Naive thymus-derived CD4-positive, alpha-beta T cell (primary cell): ENCODE data around the gene PTPRM. TPM values are rescaled to one million over a fixed set of nuclear protein-coding genes. Genes with fewer than 3 reads are reported as not detected.

ENCODE experiments used
- ATAC-seq: fragments of 150-1000 bp; cut with Tn5 transposase; 2 replicates; pipeline ENCODE4 v1.10.0; 2021; ENCODE audit warnings: mild to moderate bottlenecking, moderate library complexity
- CTCF ChIA-PET: fragments of 350-600 bp; sonication (Branson Sonifier 250); formaldehyde crosslinking; loops from one replicate; lab custom pipeline; 2021; ENCODE audit warnings: antibody characterized with exemption; lab: Charles Lee
- POLR2A ChIA-PET: fragments of 350-600 bp; sonication (Branson Sonifier 250); formaldehyde crosslinking; loops from one replicate; lab custom pipeline; 2021; ENCODE audit warnings: antibody characterized with exemption, inconsistent platforms; lab: Charles Lee
- DNase-seq, 9 donors: peaks; one replicate each; pipeline versions ENCODE4 v3.0.0 to v3.0.0-alpha.2; 2020 to 2022; ENCODE audit warnings: mixed read lengths in 1 of 9
- H3K27ac ChIP-seq: one replicate; pipeline ENCODE4 v1.7.0; 2013; ENCODE audit warnings: mild to moderate bottlenecking, low read depth, low read length, moderate library complexity
- H3K27me3 ChIP-seq, 2 donors: one replicate each; pipeline ENCODE4 v1.7.0; 2013; ENCODE audit warnings: low read length in 2 of 2, mild to moderate bottlenecking in 2 of 2, moderate library complexity in 2 of 2; ENCODE audit not compliant: control insufficient read depth in 2 of 2, insufficient read depth in 2 of 2
- H3K36me3 ChIP-seq, 3 experiments: 1 replicate in 2 of 3; 2 replicates in 1 of 3; pipeline ENCODE4 v1.7.0; 2013; ENCODE audit warnings: low read length in 3 of 3, mild to moderate bottlenecking in 3 of 3, moderate library complexity in 1 of 3; ENCODE audit not compliant: insufficient read depth in 3 of 3, control insufficient read depth in 2 of 3
- H3K4me1 ChIP-seq, 2 donors: one replicate each; pipeline ENCODE4 v1.7.0; 2013; ENCODE audit warnings: low read length in 2 of 2, mild to moderate bottlenecking in 2 of 2, moderate library complexity in 1 of 2; ENCODE audit not compliant: control insufficient read depth in 2 of 2, insufficient read depth in 2 of 2
- H3K4me3 ChIP-seq: 2 replicates; pipeline ENCODE4 v1.7.0; 2013; ENCODE audit warnings: mild to moderate bottlenecking, low read length
- H3K9me3 ChIP-seq, 3 experiments: 1 replicate in 2 of 3; 2 replicates in 1 of 3; pipeline ENCODE4 v1.7.0; 2013; ENCODE audit warnings: low read length in 3 of 3; ENCODE audit not compliant: control insufficient read depth in 2 of 3
- H3K27ac Mint-ChIP-seq, 9 donors: one replicate each; pipeline ENCODE4 v1.8.0; 2020 to 2022; ENCODE audit warnings: mixed read lengths in 9 of 9, mild to moderate bottlenecking in 8 of 9, moderate library complexity in 5 of 9, inconsistent platforms in 2 of 9
- H3K27me3 Mint-ChIP-seq, 5 donors: one replicate each; pipeline ENCODE4 v1.8.0; 2021 to 2022; ENCODE audit warnings: mixed read lengths in 5 of 5, mild to moderate bottlenecking in 1 of 5
- H3K36me3 Mint-ChIP-seq, 5 donors: one replicate each; pipeline ENCODE4 v1.8.0; 2020 to 2022; ENCODE audit warnings: mixed read lengths in 5 of 5, mild to moderate bottlenecking in 3 of 5, inconsistent platforms in 1 of 5
- H3K4me1 Mint-ChIP-seq, 7 donors: one replicate each; pipeline ENCODE4 v1.8.0; 2020 to 2022; ENCODE audit warnings: mixed read lengths in 7 of 7, mild to moderate bottlenecking in 3 of 7, inconsistent platforms in 1 of 7
- H3K4me3 Mint-ChIP-seq, 10 donors: one replicate each; pipeline ENCODE4 v1.8.0; 2020 to 2022; ENCODE audit warnings: mild to moderate bottlenecking in 10 of 10, mixed read lengths in 10 of 10, moderate library complexity in 6 of 10, inconsistent platforms in 2 of 10
- H3K9me3 Mint-ChIP-seq, 11 donors: one replicate each; pipeline ENCODE4 v1.8.0; 2020 to 2022; ENCODE audit warnings: mixed read lengths in 11 of 11, mild to moderate bottlenecking in 4 of 11, inconsistent platforms in 1 of 11, moderate library complexity in 1 of 11
- intact Hi-C, 2 donors: fragments of 100-400 bp; cut with micrococcal nuclease; formaldehyde crosslinking; loops; one replicate each; pipeline ENCODE4 v1.15.1; 2023
- polyA plus RNA-seq, 2 donors: library from polyadenylated mRNA; unstranded; fragments of 300-500 nt; fragmentation: Illumina TruSeq; gene quantifications; one replicate each; pipeline ENCODE4 v1.2.3, GENCODE V29; 2021
- total RNA-seq, 6 experiments: library from RNA in 5 of 6; stranded (reverse) in 5 of 6; gene quantifications; 1 replicate in 5 of 6; 2 replicates in 1 of 6; pipeline ENCODE4 v1.2.3 and lab custom pipeline; 2021 to 2026

Gene PTPRM
- total and polyA plus RNA-seq, 7 experiments from 2014 or later = 3.8 to 21.2 (median 8.4) TPM

DNA sequence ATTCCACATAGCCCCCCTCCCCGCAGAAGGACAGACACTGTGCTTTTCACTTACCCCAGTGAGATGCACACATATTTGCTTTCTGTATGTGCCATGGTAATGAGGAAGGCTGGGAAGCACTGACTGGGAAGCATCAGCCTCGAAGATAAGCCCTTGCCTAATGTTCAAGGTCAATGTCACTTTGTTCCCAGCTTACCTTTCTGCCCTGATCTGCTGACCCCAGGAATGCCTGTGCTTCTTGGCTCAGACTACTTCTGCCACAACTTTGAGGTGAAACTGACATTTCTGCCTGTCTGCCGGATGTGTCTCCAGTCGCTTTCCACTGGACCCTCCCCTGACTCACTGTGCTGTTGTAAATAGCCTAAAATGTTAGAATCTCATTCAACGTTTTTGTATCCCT is 183.8 kb downstream of the PTPRM start:
- H3K27me3 ChIP-seq = no peaks in the 10 kb centered on the region
- ATAC-seq = no peak
- DNase-seq = no peak
- no peaks in the 10 kb centered on the region for H3K36me3 ChIP-seq
- ChIA-PET CTCF (no interaction called here), POLR2A (no interaction called here)
- H3K27me3 Mint-ChIP-seq = no peaks in the 10 kb centered on the region
- H3K4me1 Mint-ChIP-seq = peaks cover 0 to 4% (median 0%) of the 10 kb centered on the region in 7 donors
- no peak overlapping the region for H3K4me3 ChIP-seq
- peaks cover 0 to 11% (median 6%) of the 10 kb centered on the region in 11 donors for H3K9me3 Mint-ChIP-seq
- peaks cover 0 to under 1% (median 0%) of the 10 kb centered on the region in 5 donors for H3K36me3 Mint-ChIP-seq
- no peak overlapping the region for H3K27ac Mint-ChIP-seq
- H3K4me1 ChIP-seq = no peaks in the 10 kb centered on the region
- intact Hi-C loops = no loop called here
- no peak overlapping the region for H3K27ac ChIP-seq
- no peaks in the 10 kb centered on the region for H3K9me3 ChIP-seq
- H3K4me3 Mint-ChIP-seq = no peak overlapping the region

DNA sequence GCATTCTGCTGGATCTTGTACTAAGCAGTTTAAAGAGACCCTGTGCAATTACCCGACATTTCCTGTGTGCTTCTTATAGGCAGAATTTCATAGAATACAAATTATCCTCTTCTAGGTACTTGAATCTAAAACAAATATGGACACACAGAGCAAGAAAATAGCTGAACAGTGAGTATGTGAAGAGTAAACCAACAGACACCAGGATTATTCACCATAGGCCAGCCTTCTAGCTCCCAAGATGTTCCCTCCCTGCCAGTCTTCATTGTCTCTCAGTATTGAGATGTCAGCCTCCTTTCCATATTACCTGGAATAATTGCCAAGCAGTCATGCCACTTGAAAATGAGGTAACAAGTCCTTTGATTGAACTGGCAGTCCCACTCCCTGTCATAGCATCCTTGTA is 187.1 kb downstream of the PTPRM start:
- Histone ChIP-seq H3K4me1 (no peaks in the 10 kb centered on the region), H3K36me3 (no peaks in the 10 kb centered on the region), H3K27me3 (no peaks in the 10 kb centered on the region), H3K4me3 (no peak overlapping the region), H3K9me3 (no peaks in the 10 kb centered on the region), H3K27ac (no peak overlapping the region)
- no peak overlapping the region for H3K27ac Mint-ChIP-seq
- no peaks in the 10 kb centered on the region for H3K27me3 Mint-ChIP-seq
- H3K4me1 Mint-ChIP-seq = peaks cover 0 to 4% (median 0%) of the 10 kb centered on the region in 7 donors
- DNase-seq = no peak
- no peak for ATAC-seq
- no peak overlapping the region for H3K4me3 Mint-ChIP-seq
- CTCF ChIA-PET = no interaction called here
- POLR2A ChIA-PET = no interaction called here
- intact Hi-C loops = no loop called here
- peaks cover 0 to 10% (median 1%) of the 10 kb centered on the region in 11 donors for H3K9me3 Mint-ChIP-seq
- no peaks in the 10 kb centered on the region for H3K36me3 Mint-ChIP-seq

DNA sequence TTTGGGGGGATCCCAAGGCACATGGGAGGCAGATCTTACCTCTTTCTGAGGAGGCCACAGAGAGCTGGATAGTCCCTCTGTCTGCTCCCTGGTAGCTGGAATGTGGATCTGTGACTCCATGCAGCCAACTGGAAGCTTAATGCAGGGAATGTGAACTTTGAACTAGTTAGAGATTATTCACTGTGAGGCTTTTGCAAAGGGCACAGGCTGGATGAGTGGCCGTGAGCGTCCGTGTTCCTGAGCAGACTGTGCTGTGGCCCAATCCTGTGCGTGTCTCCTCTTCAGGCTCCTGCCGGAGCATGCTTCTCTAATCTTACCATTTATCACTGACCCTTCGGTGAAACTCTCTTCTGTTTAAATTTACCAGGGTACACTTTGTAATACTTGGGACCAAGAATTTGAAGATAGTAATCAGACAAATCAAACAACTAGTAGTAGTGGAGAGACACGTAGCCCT is 187.6 kb downstream of the PTPRM start:
- no peak for DNase-seq
- no peak for ATAC-seq

DNA sequence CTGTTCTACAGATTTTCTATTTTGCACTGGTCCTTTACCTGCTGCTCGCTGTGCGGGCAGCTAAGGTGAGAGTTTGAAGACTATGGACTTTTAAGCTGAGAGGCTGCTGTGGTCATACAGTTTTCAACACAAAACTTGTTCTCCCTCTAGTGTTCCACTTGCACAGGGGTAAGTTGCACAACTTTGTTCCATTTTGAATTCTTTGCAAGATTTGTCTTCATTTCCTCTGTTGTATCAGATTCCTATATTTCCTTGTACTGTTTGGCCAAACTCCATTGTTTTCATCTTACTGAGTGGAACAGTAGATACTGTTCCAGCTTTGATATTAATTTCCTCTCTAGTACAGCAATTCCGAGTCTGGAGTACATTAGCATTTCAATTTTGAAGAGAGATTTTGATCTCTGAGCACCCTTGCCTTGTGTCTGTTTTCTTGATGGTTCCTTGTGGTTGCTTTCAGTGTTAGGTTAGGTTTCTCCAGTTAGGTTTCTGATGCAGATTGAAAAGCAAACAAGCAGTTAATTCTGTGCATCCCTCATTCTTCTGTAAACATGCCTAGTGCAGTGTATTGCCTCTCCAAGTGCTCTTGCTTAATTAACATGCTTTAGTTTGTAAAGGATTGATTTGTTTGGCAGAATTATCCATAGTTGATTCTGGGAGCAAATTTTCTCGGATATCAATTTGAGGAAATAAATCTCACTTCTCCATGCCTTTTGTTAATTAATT is 188.8 kb downstream of the PTPRM start:
- DNase-seq (no peak), ATAC-seq (no peak)
- Histone ChIP-seq H3K4me3 (no peak overlapping the region), H3K4me1 (no peaks in the 10 kb centered on the region), H3K9me3 (no peaks in the 10 kb centered on the region), H3K36me3 (no peaks in the 10 kb centered on the region), H3K27ac (no peak overlapping the region), H3K27me3 (no peaks in the 10 kb centered on the region)
- ChIA-PET POLR2A (no interaction called here), CTCF (no interaction called here)
- Mint-ChIP-seq H3K4me3 (no peak overlapping the region), H3K27me3 (no peaks in the 10 kb centered on the region), H3K36me3 (no peaks in the 10 kb centered on the region), H3K4me1 (peaks cover 0 to 4% (median 0%) of the 10 kb centered on the region in 7 donors), H3K27ac (no peak overlapping the region), H3K9me3 (peaks cover 0 to 10% (median 1%) of the 10 kb centered on the region in 11 donors)
- intact Hi-C loops = no loop called here

More for the DNA sequence above, 187.6 kb downstream of the PTPRM start:
- Histone ChIP-seq H3K27ac (no peak overlapping the region), H3K27me3 (no peaks in the 10 kb centered on the region), H3K36me3 (no peaks in the 10 kb centered on the region), H3K4me1 (no peaks in the 10 kb centered on the region), H3K4me3 (no peak overlapping the region), H3K9me3 (no peaks in the 10 kb centered on the region)
- H3K36me3 Mint-ChIP-seq = no peaks in the 10 kb centered on the region
- no peaks in the 10 kb centered on the region for H3K27me3 Mint-ChIP-seq
- ChIA-PET CTCF (no interaction called here), POLR2A (no interaction called here)
- intact Hi-C loops = no loop called here
- H3K9me3 Mint-ChIP-seq = peaks cover 0 to 10% (median 1%) of the 10 kb centered on the region in 11 donors
- H3K4me3 Mint-ChIP-seq = no peak overlapping the region
- peaks cover 0 to 4% (median 0%) of the 10 kb centered on the region in 7 donors for H3K4me1 Mint-ChIP-seq
- H3K27ac Mint-ChIP-seq = no peak overlapping the region

DNA sequence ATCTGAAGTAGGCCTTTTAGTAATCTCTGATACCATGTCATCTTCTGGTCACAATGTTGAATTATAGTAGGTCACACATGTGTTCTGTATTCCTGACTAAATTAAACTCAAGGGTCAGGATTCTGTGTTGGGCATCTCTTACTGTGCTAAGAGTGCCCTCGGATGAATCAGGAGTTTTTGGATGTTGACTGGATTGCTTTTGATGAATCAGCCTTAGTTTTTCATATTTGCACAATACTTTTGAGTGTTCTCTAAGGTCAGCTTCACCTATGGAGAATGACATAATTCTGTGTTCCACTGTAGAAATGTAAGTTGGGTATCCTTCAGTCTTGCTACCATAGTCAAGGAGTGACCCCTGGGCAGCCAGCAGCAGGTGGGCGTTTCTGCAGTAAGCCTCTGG is 190.1 kb downstream of the PTPRM start:
- no peak overlapping the region for H3K4me3 ChIP-seq
- H3K27me3 ChIP-seq = no peaks in the 10 kb centered on the region
- POLR2A ChIA-PET = no interaction called here
- Mint-ChIP-seq H3K9me3 (peaks cover 0 to 10% (median 0%) of the 10 kb centered on the region in 11 donors), H3K4me3 (no peak overlapping the region), H3K36me3 (no peaks in the 10 kb centered on the region), H3K4me1 (no peaks in the 10 kb centered on the region), H3K27ac (no peak overlapping the region), H3K27me3 (no peaks in the 10 kb centered on the region)
- intact Hi-C loops = no loop called here
- no peak overlapping the region for H3K27ac ChIP-seq
- no peaks in the 10 kb centered on the region for H3K36me3 ChIP-seq
- H3K9me3 ChIP-seq = no peaks in the 10 kb centered on the region
- CTCF ChIA-PET = interaction anchor here (0.8 kb wide), 1 partner anchor 38 kb away, joined by 3 read pairs; no protein-coding TSS in a partner anchor
- ATAC-seq = no peak
- no peak for DNase-seq
- H3K4me1 ChIP-seq = no peaks in the 10 kb centered on the region

DNA sequence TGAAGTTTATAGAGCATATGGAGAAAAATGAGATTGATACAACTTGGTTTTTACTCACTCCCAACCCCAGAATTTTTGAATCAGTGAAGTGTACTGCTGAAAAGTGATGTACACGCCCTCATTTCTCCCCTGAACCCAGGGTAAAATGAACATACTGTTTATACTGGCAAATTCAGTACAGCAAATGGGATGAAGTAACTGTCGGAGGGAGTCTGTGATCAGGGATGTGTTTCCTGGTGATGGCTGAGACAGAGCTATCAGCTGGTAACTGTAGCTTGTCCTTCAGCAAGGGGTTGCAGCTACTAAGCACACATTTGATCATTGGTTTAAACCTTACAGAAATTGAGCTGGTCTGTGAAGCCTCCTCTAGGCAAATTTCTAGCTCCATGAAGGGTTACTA is 191.6 kb downstream of the PTPRM start:
- Mint-ChIP-seq H3K9me3 (peaks cover 0 to 10% (median 0%) of the 10 kb centered on the region in 11 donors), H3K4me1 (no peaks in the 10 kb centered on the region)

More for the DNA sequence above, 191.6 kb downstream of the PTPRM start:
- no peak for ATAC-seq
- H3K27ac Mint-ChIP-seq = no peak overlapping the region
- intact Hi-C loops = no loop called here
- Histone ChIP-seq H3K36me3 (no peaks in the 10 kb centered on the region), H3K4me3 (no peak overlapping the region), H3K9me3 (no peaks in the 10 kb centered on the region), H3K27me3 (no peaks in the 10 kb centered on the region), H3K4me1 (no peaks in the 10 kb centered on the region), H3K27ac (no peak overlapping the region)
- CTCF ChIA-PET = interaction anchor here (0.6 kb wide), 1 partner anchor 49 kb away, joined by 3 read pairs; no protein-coding TSS in a partner anchor
- no peaks in the 10 kb centered on the region for H3K27me3 Mint-ChIP-seq
- no peak overlapping the region for H3K4me3 Mint-ChIP-seq
- no peaks in the 10 kb centered on the region for H3K36me3 Mint-ChIP-seq
- POLR2A ChIA-PET = no interaction called here
- DNase-seq = no peak
